IMR-90 (cell line): ENCODE measurements around the gene REPS1. TPM values are rescaled to one million over a fixed set of nuclear protein-coding genes. Genes with fewer than 3 reads are reported as not detected.

Source experiments
- ATAC-seq: fragments of 200-7000 bp; cut with Tn5 transposase; 2 replicates; pipeline ENCODE4 v1.9.1; 2020; ENCODE audit warnings: low read depth, mild to moderate bottlenecking, moderate library complexity
- BruUV-seq: library from RNA; stranded (reverse); fragments of 400-500 nt; replicated peaks from 2 replicates; lab custom pipeline; 2021; lab: Mats Ljungman, UMichigan
- CTCF ChIA-PET: fragments of 300-600 bp; formaldehyde crosslinking; extraction: SDS; loops from one replicate; lab custom pipeline; 2021; ENCODE audit warnings: antibody characterized with exemption; lab: Yijun Ruan, JAX
- POLR2A ChIA-PET: fragments of 300-600 bp; sonication (Branson Sonifier 250); formaldehyde crosslinking; loops from one replicate; lab custom pipeline; 2022; ENCODE audit warnings: antibody characterized with exemption; ENCODE audit not compliant: unreplicated experiment; lab: Charles Lee
- DNase-seq: peaks from one replicate; pipeline ENCODE4 v3.0.0; 2013
- H2AFZ ChIP-seq: replicated peaks from 2 replicates; pipeline ENCODE3; 2013; ENCODE audit warnings: low read length, mild to moderate bottlenecking; ENCODE audit not compliant: poor library complexity
- H2AK5ac ChIP-seq: 2 replicates; pipeline ENCODE4 v1.6.1; 2013; ENCODE audit warnings: low read depth, low read length, inconsistent platforms
- H2AK9ac ChIP-seq: replicated peaks from 2 replicates; pipeline ENCODE3; 2013; ENCODE audit warnings: mild to moderate bottlenecking, low read depth, low read length, moderate library complexity; ENCODE audit not compliant: poor library complexity
- H2BK120ac ChIP-seq: 2 replicates; pipeline ENCODE4 v1.6.1; 2013; ENCODE audit warnings: low read depth, low read length, inconsistent platforms
- H2BK15ac ChIP-seq: 3 replicates; pipeline ENCODE4 v1.6.1; 2013; ENCODE audit warnings: low read depth, low read length, inconsistent platforms
- H2BK20ac ChIP-seq: 2 replicates; pipeline ENCODE4 v1.6.1; 2013; ENCODE audit warnings: low read depth, mild to moderate bottlenecking, inconsistent platforms, low read length, moderate library complexity
- H2BK5ac ChIP-seq: 2 replicates; pipeline ENCODE4 v1.6.1; 2013; ENCODE audit warnings: mild to moderate bottlenecking, low read depth, low read length, inconsistent platforms; ENCODE audit not compliant: poor library complexity, severe bottlenecking
- H3K14ac ChIP-seq: replicated peaks from 2 replicates; pipeline ENCODE4 v1.6.1; 2013; ENCODE audit warnings: low read depth, low read length, inconsistent platforms
- H3K18ac ChIP-seq: 2 replicates; pipeline ENCODE4 v1.6.1; 2013; ENCODE audit warnings: low read depth, low read length, control low read depth
- H3K23ac ChIP-seq: 2 replicates; pipeline ENCODE4 v1.6.1; 2013; ENCODE audit warnings: low read depth, low read length, inconsistent platforms
- H3K27ac ChIP-seq: 2 replicates; pipeline ENCODE4 v1.5.1; 2013; ENCODE audit warnings: mild to moderate bottlenecking, control low read depth, low read length; ENCODE audit not compliant: insufficient read depth
- H3K27me3 ChIP-seq: 2 replicates; pipeline ENCODE4 v1.6.1; 2013; ENCODE audit warnings: low read length; ENCODE audit not compliant: control insufficient read depth, insufficient read depth
- H3K36me3 ChIP-seq: 2 replicates; pipeline ENCODE4 v1.6.1; 2013; ENCODE audit warnings: low read length, mixed read lengths; ENCODE audit not compliant: control insufficient read depth, insufficient read depth
- H3K4ac ChIP-seq: 2 replicates; pipeline ENCODE4 v1.6.1; 2013; ENCODE audit warnings: low read depth, low read length, inconsistent platforms
- H3K4me1 ChIP-seq: 2 replicates; pipeline ENCODE4 v1.6.1; 2013; ENCODE audit warnings: low read length, mixed read lengths; ENCODE audit not compliant: control insufficient read depth, insufficient read depth
- H3K4me2 ChIP-seq: 2 replicates; pipeline ENCODE4 v1.6.1; 2013; ENCODE audit warnings: low read depth, mild to moderate bottlenecking, control low read depth, low read length, moderate library complexity
- H3K4me3 ChIP-seq: 2 replicates; pipeline ENCODE4 v1.5.1; 2013; ENCODE audit warnings: low read depth, mild to moderate bottlenecking, control low read depth, low read length, moderate library complexity; ENCODE audit not compliant: insufficient read depth
- H3K56ac ChIP-seq: 2 replicates; pipeline ENCODE4 v1.6.1; 2013; ENCODE audit warnings: low read length, inconsistent platforms; ENCODE audit not compliant: insufficient read depth; ENCODE audit errors: extremely low read depth
- H3K79me1 ChIP-seq, 2 experiments: 2 replicates each; pipeline ENCODE4 v1.6.1; 2013; ENCODE audit warnings: low read length in 2 of 2, inconsistent platforms in 1 of 2, low read depth in 1 of 2
- H3K9ac ChIP-seq: 2 replicates; pipeline ENCODE4 v1.6.1; 2013; ENCODE audit warnings: low read depth, low read length, control low read depth
- H3K9me1 ChIP-seq: 2 replicates; pipeline ENCODE4 v1.6.1; 2013; ENCODE audit warnings: low read length, inconsistent platforms; ENCODE audit not compliant: insufficient read depth
- H3K9me3 ChIP-seq: 2 replicates; pipeline ENCODE4 v1.6.1; 2013; ENCODE audit warnings: low read length; ENCODE audit not compliant: control insufficient read depth, insufficient read depth
- H4K20me1 ChIP-seq: 2 replicates; pipeline ENCODE4 v1.6.1; 2013; ENCODE audit warnings: low read length, inconsistent platforms; ENCODE audit not compliant: insufficient read depth
- H4K5ac ChIP-seq: 2 replicates; pipeline ENCODE4 v1.6.1; 2013; ENCODE audit warnings: mild to moderate bottlenecking, low read depth, low read length, control low read depth
- H4K8ac ChIP-seq, 2 experiments: 2 replicates each; pipeline ENCODE4 v1.6.1; 2013; ENCODE audit warnings: low read depth in 2 of 2, low read length in 2 of 2, control low read depth in 1 of 2, inconsistent platforms in 1 of 2
- H4K91ac ChIP-seq: 2 replicates; pipeline ENCODE4 v1.6.1; 2013; ENCODE audit warnings: low read depth, low read length, inconsistent platforms; ENCODE audit not compliant: insufficient read depth
- BHLHE40 ChIP-seq: fragments of 150-350 bp; IDR thresholded peaks from 2 replicates; pipeline ENCODE4 v1.6.1; 2016; ENCODE audit warnings: mild to moderate bottlenecking, low read depth, low read length
- CEBPB ChIP-seq: IDR thresholded peaks from 2 replicates; pipeline ENCODE4 v1.6.1; 2012; ENCODE audit warnings: low read depth, low read length, improper control_type of control experiment
- WGBS, 2 experiments: methylation state at CpG; one replicate each; pipeline versions ENCODE4 v1.1.5 to v1.1.7; 2013; ENCODE audit warnings: missing lambda C conversion rate in 2 of 2; ENCODE audit not compliant: insufficient read length in 1 of 2; ENCODE audit errors: extremely low coverage in 2 of 2; 5-methylcytosine and 5-hydroxymethylcytosine counted together
- dilution Hi-C: fragments of 300-500 bp; cut with HindIII; formaldehyde crosslinking; loops from one replicate; pipeline ENCODE4 v1.14.3; 2018; ENCODE audit warnings: low sequenced_read_pairs; ENCODE audit not compliant: unreplicated experiment
- in situ Hi-C: fragments of 300-500 bp; cut with MboI; formaldehyde crosslinking; loops from 3 replicates; pipeline ENCODE4 v1.14.3; 2019; ENCODE audit warnings: low sequenced_read_pairs, inconsistent platforms, mixed read lengths
- intact Hi-C: fragments of 100-400 bp; cut with micrococcal nuclease; formaldehyde crosslinking; loops from 2 replicates; pipeline ENCODE4 v1.10.0; 2022
- polyA plus RNA-seq, 3 experiments: library from polyadenylated mRNA; depleted of rRNA; stranded (reverse); fragments of >200 nt; gene quantifications; 2 replicates each; pipeline ENCODE4 v1.2.3, GENCODE V29; 2012; ENCODE audit warnings: low replicate concordance in 1 of 3
- total RNA-seq: library from RNA; depleted of rRNA; stranded (reverse); fragments of >200 nt; gene quantifications from 2 replicates; pipeline ENCODE4 v1.2.3, GENCODE V29; 2012

The REPS1 gene
- total and polyA plus RNA-seq, 2 of the 4 experiments (the other 2 are of a cell fraction) = 21.9 to 24.2 TPM

DNA sequence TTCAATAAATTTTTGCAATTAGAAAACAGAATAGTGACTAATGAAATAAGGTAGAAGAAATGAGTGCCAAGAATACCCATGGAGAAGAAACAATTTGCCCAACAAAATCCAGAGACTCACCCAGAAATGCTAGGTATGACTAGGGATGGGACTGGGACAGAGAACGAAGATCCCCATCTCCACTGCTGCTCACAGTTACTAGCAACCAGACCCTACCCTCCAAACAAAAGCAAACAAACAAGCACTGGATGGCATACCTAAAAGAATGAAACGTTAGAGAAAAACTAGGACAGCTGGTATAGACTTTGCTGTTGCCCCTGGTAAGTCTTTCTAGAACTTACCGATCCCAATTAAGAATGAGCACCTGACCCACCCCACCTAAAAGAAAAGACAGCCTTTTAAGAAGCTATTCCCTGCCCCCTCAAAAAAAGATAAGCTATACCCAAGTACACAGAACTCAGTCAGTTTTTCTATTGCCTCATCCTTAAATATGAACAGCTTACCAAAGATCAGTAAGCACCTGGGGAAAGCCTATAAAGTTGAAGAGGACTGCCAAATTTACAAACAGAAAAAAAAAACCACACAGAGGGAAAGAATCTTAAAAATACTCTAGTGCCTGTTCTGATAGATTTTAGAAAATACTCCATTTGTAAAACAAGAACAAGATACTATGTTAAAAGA lies 31.7 kb downstream of the REPS1 start:
- 60% methylated on average over 1 of the region's 3 CpGs; no CpG with 5 or more reads in 1 of the 2 experiments for WGBS, 2 experiments
- no peak overlapping the region for H3K14ac ChIP-seq
- H4K8ac ChIP-seq = no peak overlapping the region
- DNase-seq (no peak), ATAC-seq (no peak)
- no peaks in the 10 kb centered on the region for H3K4me1 ChIP-seq
- dilution Hi-C loops (no loop called here), intact Hi-C loops (no loop called here), in situ Hi-C loops (no loop called here)
- no peak overlapping the region for H3K27ac ChIP-seq
- H3K56ac ChIP-seq = no peak overlapping the region
- no peak for TF ChIP-seq CEBPB
- no peak for TF ChIP-seq BHLHE40
- no peak overlapping the region for H3K18ac ChIP-seq
- H3K9me3 ChIP-seq = no peaks in the 10 kb centered on the region
- H4K20me1 ChIP-seq = no peaks in the 10 kb centered on the region
- no peak overlapping the region for H3K4me2 ChIP-seq
- no peak overlapping the region for H3K4ac ChIP-seq
- H4K91ac ChIP-seq = no peak overlapping the region
- H2BK20ac ChIP-seq = no peak overlapping the region
- H2AK9ac ChIP-seq = no peak overlapping the region
- H4K5ac ChIP-seq = no peak overlapping the region
- ChIA-PET POLR2A (no interaction called here), CTCF (interaction anchor here (0.6 kb wide), 1 partner anchor 116 kb away, joined by 7 read pairs; no protein-coding TSS in a partner anchor)
- H3K9me1 ChIP-seq = no peaks in the 10 kb centered on the region
- no peak overlapping the region for H2AK5ac ChIP-seq
- no peaks in the 10 kb centered on the region for H3K27me3 ChIP-seq
- no peak overlapping the region for H3K23ac ChIP-seq
- H2BK15ac ChIP-seq = no peak overlapping the region
- no peak overlapping the region for H3K4me3 ChIP-seq
- H2BK5ac ChIP-seq = no peak overlapping the region
- H3K9ac ChIP-seq = no peak overlapping the region
- BruUV-seq = no TSS peak
- no peak overlapping the region for H2BK120ac ChIP-seq
- H3K79me1 ChIP-seq = peaks cover 18 to 28% of the 10 kb centered on the region in 2 experiments
- H3K36me3 ChIP-seq = no peaks in the 10 kb centered on the region
- no peak overlapping the region for H2AFZ ChIP-seq
